OCI-LY3 (cell line): Measurements from ENCODE around the gene KDM3A.

Experiments
- H2AFZ ChIP-seq: fragments of 200-600, 300-600 bp; shearing (Covaris generic); 2 replicates; pipeline ENCODE4 v1.6.0; 2014; ENCODE audit warnings: antibody characterized with exemption, low read depth, low read length
- H3K27ac ChIP-seq: fragments of 200-600, 300-600 bp; sonication (generic); 2 replicates; pipeline ENCODE4 v1.5.1; 2014; ENCODE audit warnings: mild to moderate bottlenecking, low read length, moderate library complexity, mixed read lengths
- H3K27me3 ChIP-seq: fragments of 200-600, 300-600 bp; sonication (generic); 2 replicates; pipeline ENCODE4 v1.6.1; 2014; ENCODE audit warnings: low read depth, low read length, mixed read lengths
- H3K36me3 ChIP-seq: fragments of 200-600, 300-600 bp; sonication (generic); replicated peaks from 2 replicates; pipeline ENCODE3; 2014; ENCODE audit warnings: low read depth, low read length, mixed read lengths
- H3K4me1 ChIP-seq: fragments of 300-600, 200-600 bp; sonication (generic); 2 replicates; pipeline ENCODE4 v1.6.1; 2014; ENCODE audit warnings: low read length, mixed read lengths
- H3K4me2 ChIP-seq: fragments of 200-600, 300-600 bp; sonication (generic); 2 replicates; pipeline ENCODE4 v1.6.1; 2014; ENCODE audit warnings: low read length, mixed read lengths
- H3K4me3 ChIP-seq: fragments of 300-600, 200-600 bp; sonication (generic); 2 replicates; pipeline ENCODE4 v1.5.1; 2014; ENCODE audit warnings: antibody characterized with exemption, mild to moderate bottlenecking, low read length, moderate library complexity
- H3K79me2 ChIP-seq: fragments of 300-600, 200-600 bp; shearing (Covaris generic); 2 replicates; pipeline ENCODE4 v1.6.1; 2014; ENCODE audit warnings: mild to moderate bottlenecking, low read length, mixed read lengths
- H3K9ac ChIP-seq: fragments of 300-600, 200-600 bp; shearing (Covaris generic); 2 replicates; pipeline ENCODE4 v1.6.0; 2014; ENCODE audit warnings: mild to moderate bottlenecking, low read length, moderate library complexity
- H3K9me3 ChIP-seq: fragments of 200-600, 300-600 bp; shearing (Covaris generic); 2 replicates; pipeline ENCODE4 v1.6.1; 2014; ENCODE audit warnings: low read length, mixed read lengths; ENCODE audit not compliant: insufficient read depth
- H4K20me1 ChIP-seq: fragments of 200-600, 300-600 bp; sonication (generic); 2 replicates; pipeline ENCODE4 v1.6.1; 2016; ENCODE audit warnings: low read length, mixed read lengths; ENCODE audit not compliant: insufficient read depth
- CTCF ChIP-seq: fragments of 200-600, 300-600 bp; sonication (generic); IDR thresholded peaks from 2 replicates; pipeline ENCODE4 v1.5.1; 2014; ENCODE audit warnings: antibody characterized with exemption, low read length, low read depth
- EZH2phosphoT487 ChIP-seq: fragments of 200-600 bp; shearing (Covaris generic); IDR thresholded peaks from 2 replicates; pipeline ENCODE4 v1.6.1; 2018; ENCODE audit warnings: antibody characterized with exemption, mixed run types, low read depth

KDM3A gene

GRCh38 chr2:86441392-86441881 lies 266 bp downstream of the KDM3A start:
- Histone ChIP-seq H3K4me3 (peak overlapping the region; percentile 92), H3K79me2 (peaks cover 47% of the 10 kb centered on the region), H4K20me1 (peaks cover 46% of the 10 kb centered on the region), H3K9ac (peak overlapping the region; percentile 62), H3K36me3 (peaks cover 56% of the 10 kb centered on the region), H2AFZ (no peak overlapping the region), H3K4me1 (peaks cover 19% of the 10 kb centered on the region), H3K4me2 (no peak overlapping the region; the same call in 1 of the 2 replicates), H3K27me3 (no peaks in the 10 kb centered on the region), H3K9me3 (peaks cover 29% of the 10 kb centered on the region), H3K27ac (peak overlapping the region; percentile 39; the same call in 1 of the 2 replicates)
- TF ChIP-seq EZH2phosphoT487 (no peak), CTCF (no peak)

GRCh38 chr2:86441882-86442641 lies 891 bp downstream of the KDM3A start:
- Histone ChIP-seq H3K36me3 (peaks cover 62% of the 10 kb centered on the region), H3K9me3 (peaks cover 28% of the 10 kb centered on the region), H3K27me3 (no peaks in the 10 kb centered on the region), H3K4me3 (peak overlapping the region; percentile 92), H2AFZ (no peak overlapping the region), H3K27ac (peak overlapping the region; percentile 48), H3K4me2 (peak overlapping the region; percentile 75), H3K79me2 (peaks cover 54% of the 10 kb centered on the region), H3K4me1 (peaks cover 19% of the 10 kb centered on the region), H4K20me1 (peaks cover 52% of the 10 kb centered on the region), H3K9ac (peak overlapping the region; percentile 62)
- TF ChIP-seq EZH2phosphoT487 = no peak
- no peak for TF ChIP-seq CTCF

GRCh38 chr2:86442642-86443005 lies 1.5 kb downstream of the KDM3A start:
- Histone ChIP-seq H3K79me2 (peaks cover 59% of the 10 kb centered on the region), H3K36me3 (peaks cover 67% of the 10 kb centered on the region), H3K9me3 (peaks cover 22% of the 10 kb centered on the region), H3K4me1 (peaks cover 19% of the 10 kb centered on the region), H3K27ac (peak overlapping the region; percentile 48), H3K4me2 (peak overlapping the region; percentile 75), H3K27me3 (no peaks in the 10 kb centered on the region), H2AFZ (no peak overlapping the region), H3K4me3 (peak overlapping the region; percentile 92), H4K20me1 (peaks cover 58% of the 10 kb centered on the region), H3K9ac (peak overlapping the region; percentile 62)
- TF ChIP-seq EZH2phosphoT487 = no peak
- TF ChIP-seq CTCF = no peak

- TF ChIP-seq CTCF (no peak), EZH2phosphoT487 (no peak)
- no peak overlapping the region for H3K9ac ChIP-seq
- H3K4me2 ChIP-seq = 0 out of 2 replicates have a peak overlapping the region, but pooled peaks have one; percentile 75
- no peak overlapping the region for H3K27ac ChIP-seq
- H3K4me3 ChIP-seq = peak overlapping the region; percentile 92; the same call in 1 of the 2 replicates
- H3K36me3 ChIP-seq = peaks cover 77% of the 10 kb centered on the region
- peaks cover 69% of the 10 kb centered on the region for H4K20me1 ChIP-seq
- H3K9me3 ChIP-seq = peaks cover 17% of the 10 kb centered on the region
- peaks cover 71% of the 10 kb centered on the region for H3K79me2 ChIP-seq
- H3K4me1 ChIP-seq = peaks cover 19% of the 10 kb centered on the region
- no peaks in the 10 kb centered on the region for H3K27me3 ChIP-seq
- no peak overlapping the region for H2AFZ ChIP-seq
Observed at GRCh38 chr2:86443631-86444350, 2.6 kb downstream of the KDM3A start.
